T-helper 2 cell treated with Interferon-gamma antibody and Interleukin-4, amounts not matched to agents 5 μg/mL and 100 μg/mL, for 36 hours (primary cell): ENCODE data around the gene ZNF554.

ENCODE experiments used
- DNase-seq: peaks from one replicate; pipeline ENCODE4 v3.0.0; 2021; ENCODE audit warnings: low spot score
- H3K27ac Mint-ChIP-seq: one replicate; pipeline ENCODE4 v1.8.0; 2021; ENCODE audit warnings: mild to moderate bottlenecking, mixed read lengths
- H3K27me3 Mint-ChIP-seq: one replicate; pipeline ENCODE4 v1.8.0; 2021; ENCODE audit warnings: low read depth, mixed read lengths
- H3K36me3 Mint-ChIP-seq: one replicate; pipeline ENCODE4 v1.8.0; 2021; ENCODE audit warnings: low read depth, mixed read lengths
- H3K4me1 Mint-ChIP-seq: one replicate; pipeline ENCODE4 v1.8.0; 2021; ENCODE audit warnings: low read depth, mixed read lengths
- H3K4me3 Mint-ChIP-seq: one replicate; pipeline ENCODE4 v1.8.0; 2022; ENCODE audit warnings: mild to moderate bottlenecking, moderate library complexity, mixed read lengths
- H3K9me3 Mint-ChIP-seq: one replicate; pipeline ENCODE4 v1.8.0; 2021; ENCODE audit warnings: mixed read lengths

ZNF554 gene

DNA sequence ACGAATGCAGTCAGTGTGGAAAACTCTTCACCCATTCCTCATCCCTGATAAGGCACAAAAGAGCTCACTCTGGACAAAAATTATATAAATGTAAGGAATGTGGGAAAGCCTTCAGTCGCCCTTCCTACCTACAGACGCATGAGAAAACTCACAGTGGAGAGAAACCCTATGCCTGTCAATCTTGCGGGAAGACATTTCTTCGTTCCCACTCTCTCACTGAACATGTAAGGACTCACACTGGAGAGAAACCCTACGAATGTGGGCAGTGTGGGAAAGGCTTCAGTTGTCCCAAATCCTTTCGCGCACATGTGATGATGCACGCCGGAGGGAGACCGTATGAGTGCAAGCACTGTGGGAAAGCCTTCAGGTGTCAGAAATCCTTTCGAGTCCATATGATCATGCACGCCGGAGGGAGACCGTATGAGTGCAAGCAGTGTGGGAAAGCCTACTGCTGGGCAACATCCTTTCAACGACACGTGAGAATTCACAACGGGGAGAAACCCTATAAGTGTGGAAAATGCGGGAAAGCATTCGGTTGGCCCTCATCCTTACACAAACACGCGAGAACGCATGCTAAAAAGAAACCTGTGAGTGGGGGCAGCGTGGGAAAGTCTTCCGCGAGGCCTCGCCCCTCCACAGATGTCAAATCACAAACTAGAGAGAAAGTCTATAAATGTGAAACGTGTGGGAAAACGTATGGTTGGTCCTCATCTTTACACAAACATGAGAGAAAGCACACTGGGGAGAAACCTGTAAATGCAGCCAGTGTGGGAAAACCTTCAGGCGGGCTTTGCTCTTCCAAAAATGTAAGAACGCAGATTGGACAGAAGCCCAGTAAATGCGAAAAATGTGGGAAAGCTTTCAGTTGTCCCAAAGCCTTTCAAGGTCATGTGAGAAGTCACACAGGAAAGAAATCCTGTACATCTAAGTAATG, 58.0 kb downstream of the ZNF554 start:
- no peak overlapping the region for H3K27ac Mint-ChIP-seq
- H3K4me3 Mint-ChIP-seq = no peak overlapping the region
- H3K27me3 Mint-ChIP-seq = no peaks in the 10 kb centered on the region
- no peaks in the 10 kb centered on the region for H3K4me1 Mint-ChIP-seq
- DNase-seq = no peak
- H3K9me3 Mint-ChIP-seq = peaks cover 17% of the 10 kb centered on the region
- no peaks in the 10 kb centered on the region for H3K36me3 Mint-ChIP-seq

DNA sequence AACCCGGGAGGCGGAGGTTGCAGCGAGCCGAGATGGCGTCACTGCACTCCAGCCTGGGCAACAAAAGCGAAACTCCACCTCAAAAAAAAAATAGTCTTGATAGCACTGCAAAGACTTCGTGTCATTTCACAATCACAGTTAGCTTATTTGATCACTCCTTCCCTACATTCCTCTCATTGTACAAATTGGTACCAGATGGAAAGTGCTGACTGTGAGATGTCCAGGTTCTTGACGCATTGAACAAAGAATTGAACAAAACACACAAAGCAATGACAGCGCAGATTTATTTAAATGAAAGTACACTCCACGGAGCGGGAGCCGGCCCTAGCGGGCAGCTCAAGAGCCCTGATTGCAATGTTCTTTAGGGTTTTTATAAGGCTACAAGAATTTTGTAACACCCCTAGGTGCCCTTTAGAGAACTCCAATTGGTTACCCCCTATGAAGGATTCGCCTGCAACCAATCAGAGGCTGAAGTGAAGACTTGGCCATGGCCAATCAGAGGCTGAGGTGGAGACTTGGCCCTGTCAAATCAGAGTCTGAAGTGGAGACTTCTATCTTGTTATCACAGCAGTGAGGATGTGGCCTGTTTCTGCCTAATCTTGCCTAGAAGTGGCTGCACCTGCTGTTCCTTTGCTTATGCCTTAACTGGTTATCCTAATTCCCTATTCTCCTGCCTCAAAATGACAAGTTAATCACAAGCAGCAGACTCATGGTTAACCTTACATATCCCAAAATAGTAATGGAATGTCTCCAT, 64.2 kb downstream of the ZNF554 start:
- DNase-seq = no peak
- Mint-ChIP-seq H3K27ac (no peak overlapping the region), H3K9me3 (peaks cover 15% of the 10 kb centered on the region), H3K4me3 (no peak overlapping the region), H3K36me3 (no peaks in the 10 kb centered on the region), H3K27me3 (no peaks in the 10 kb centered on the region), H3K4me1 (no peaks in the 10 kb centered on the region)

DNA sequence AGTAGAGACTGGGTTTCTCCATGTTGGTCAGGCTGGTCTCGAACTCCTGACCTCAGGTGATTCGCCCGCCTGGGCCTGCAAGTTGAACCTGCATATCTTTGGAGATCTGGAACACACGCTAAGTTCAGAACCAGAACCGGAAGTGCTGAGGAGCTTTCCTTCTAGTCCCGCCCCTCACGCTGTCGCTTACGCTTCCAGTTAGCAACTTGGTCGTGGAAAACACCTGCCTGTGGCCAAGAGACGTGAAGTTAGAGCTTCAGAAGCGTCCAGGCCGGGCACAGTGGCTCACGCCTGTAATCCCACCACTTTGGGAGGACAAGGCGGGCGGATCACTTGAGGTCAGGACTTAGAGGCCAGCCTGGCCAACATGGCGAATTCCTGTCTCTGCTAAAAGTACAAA, 66.1 kb downstream of the ZNF554 start:
- H3K4me1 Mint-ChIP-seq = no peaks in the 10 kb centered on the region
- H3K4me3 Mint-ChIP-seq = no peak overlapping the region
- H3K27ac Mint-ChIP-seq = no peak overlapping the region
- H3K27me3 Mint-ChIP-seq = no peaks in the 10 kb centered on the region
- H3K9me3 Mint-ChIP-seq = peaks cover 11% of the 10 kb centered on the region
- H3K36me3 Mint-ChIP-seq = no peaks in the 10 kb centered on the region
- no peak for DNase-seq
